OCI-LY3 (cell line): ENCODE measurements around the gene UGT1A3.

Source experiments
- EZH2phosphoT487 ChIP-seq: fragments of 200-600 bp; shearing (Covaris generic); IDR thresholded peaks from 2 replicates; pipeline ENCODE4 v1.6.1; 2018; ENCODE audit warnings: antibody characterized with exemption, mixed run types, low read depth
- TF ChIP-seq, protein P1 (sequence below): fragments of 200-600, 300-600 bp; sonication (generic); IDR thresholded peaks from 2 replicates; pipeline ENCODE4 v1.5.1; 2014; ENCODE audit warnings: antibody characterized with exemption, low read length, low read depth

DNA sequence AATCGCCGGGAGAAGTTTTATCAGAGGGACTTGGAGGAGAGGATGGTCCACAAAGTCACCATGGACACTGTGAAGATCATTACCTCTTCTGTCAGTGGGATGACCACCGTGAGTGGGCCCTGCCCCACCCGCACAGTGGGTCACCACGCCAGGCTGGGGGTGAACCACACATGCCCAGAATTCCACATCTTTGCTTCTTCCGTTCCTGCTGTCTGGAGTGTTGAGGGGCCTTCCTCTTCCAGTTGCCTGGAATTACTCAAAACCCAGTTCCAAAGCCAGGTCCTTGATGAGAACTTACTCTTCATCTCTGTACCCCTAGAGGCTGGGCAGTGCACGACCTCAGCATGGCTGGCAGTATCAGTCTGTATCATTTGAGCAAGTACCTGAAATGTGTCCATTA, 71.4 kb downstream of the UGT1A3 start:
- TF ChIP-seq, protein P1, sequence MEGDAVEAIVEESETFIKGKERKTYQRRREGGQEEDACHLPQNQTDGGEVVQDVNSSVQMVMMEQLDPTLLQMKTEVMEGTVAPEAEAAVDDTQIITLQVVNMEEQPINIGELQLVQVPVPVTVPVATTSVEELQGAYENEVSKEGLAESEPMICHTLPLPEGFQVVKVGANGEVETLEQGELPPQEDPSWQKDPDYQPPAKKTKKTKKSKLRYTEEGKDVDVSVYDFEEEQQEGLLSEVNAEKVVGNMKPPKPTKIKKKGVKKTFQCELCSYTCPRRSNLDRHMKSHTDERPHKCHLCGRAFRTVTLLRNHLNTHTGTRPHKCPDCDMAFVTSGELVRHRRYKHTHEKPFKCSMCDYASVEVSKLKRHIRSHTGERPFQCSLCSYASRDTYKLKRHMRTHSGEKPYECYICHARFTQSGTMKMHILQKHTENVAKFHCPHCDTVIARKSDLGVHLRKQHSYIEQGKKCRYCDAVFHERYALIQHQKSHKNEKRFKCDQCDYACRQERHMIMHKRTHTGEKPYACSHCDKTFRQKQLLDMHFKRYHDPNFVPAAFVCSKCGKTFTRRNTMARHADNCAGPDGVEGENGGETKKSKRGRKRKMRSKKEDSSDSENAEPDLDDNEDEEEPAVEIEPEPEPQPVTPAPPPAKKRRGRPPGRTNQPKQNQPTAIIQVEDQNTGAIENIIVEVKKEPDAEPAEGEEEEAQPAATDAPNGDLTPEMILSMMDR = no peak
- TF ChIP-seq EZH2phosphoT487 = no peak
